Body of pancreas (tissue), 4 donors: ENCODE results near the gene BRIP1.

Experiments
- CTCF ChIP-seq, 7 experiments: fragments of 450-650 bp in 4 of 7; fragments of 200-600 bp in 3 of 7; sonication (generic) in 3 of 7; IDR thresholded peaks; one replicate each; pipeline ENCODE4 v1.5.1; 2016 to 2019; ENCODE audit warnings: antibody characterized with exemption in 7 of 7
- POLR2A ChIP-seq, 3 donors: fragments of 450-650 bp; IDR thresholded peaks; one replicate each; pipeline ENCODE4 v1.6.1; 2016; ENCODE audit warnings: antibody characterized with exemption in 3 of 3, mild to moderate bottlenecking in 2 of 3

- TF ChIP-seq POLR2A (IDR thresholded peaks at IDR 0.05) (no peak), CTCF (IDR thresholded peaks at IDR 0.05) (no peak)
Measured at GRCh38 chr17:61744804-61745203, 118.5 kb downstream of the BRIP1 start.
